ENCODE measurements around the gene STXBP5.

STXBP5 gene

GRCh38 chr6:147178355-147178754 lies 25.9 kb upstream of the STXBP5 start:
- DNase-seq (ENCODE audit: low read depth) = no peak

- no peak for DNase-seq (ENCODE audit: low read depth)
Measured at GRCh38 chr6:147179809-147180208, 24.4 kb upstream of the STXBP5 start.

GRCh38 chr6:147180926-147181325 lies 23.3 kb upstream of the STXBP5 start:
- no peak for DNase-seq (ENCODE audit: low read depth)

GRCh38 chr6:147184379-147184778 lies 19.8 kb upstream of the STXBP5 start:
- no peak for DNase-seq (ENCODE audit: low read depth)

- no peak for DNase-seq (ENCODE audit: low read depth)
Measured at GRCh38 chr6:147185216-147185615, 19.0 kb upstream of the STXBP5 start.

- DNase-seq (ENCODE audit: low read depth) = no peak
Measured at GRCh38 chr6:147190556-147190955, 13.7 kb upstream of the STXBP5 start.

- DNase-seq (ENCODE audit: low read depth) = no peak
Measured at GRCh38 chr6:147192278-147192911, 11.8 kb upstream of the STXBP5 start.

GRCh38 chr6:147194652-147195411 lies 9.4 kb upstream of the STXBP5 start:
- DNase-seq (ENCODE audit: low read depth) = no peak

- no peak for DNase-seq (ENCODE audit: low read depth)
Measured at GRCh38 chr6:147195510-147195909, 8.7 kb upstream of the STXBP5 start.

GRCh38 chr6:147195987-147196386 lies 8.2 kb upstream of the STXBP5 start:
- DNase-seq (ENCODE audit: low read depth) = no peak

GRCh38 chr6:147200711-147201110 lies 3.5 kb upstream of the STXBP5 start:
- DNase-seq (ENCODE audit: low read depth) = no peak

GRCh38 chr6:147201885-147202515 lies 2.2 kb upstream of the STXBP5 start:
- DNase-seq (ENCODE audit: low read depth) = no peak

GRCh38 chr6:147202516-147203310 lies 1.5 kb upstream of the STXBP5 start:
- peak; percentile 59 for DNase-seq (ENCODE audit: low read depth)

- DNase-seq (ENCODE audit: low read depth) = peak; percentile 69
Measured at GRCh38 chr6:147203311-147204059, 732 bp upstream of the STXBP5 start.

GRCh38 chr6:147204843-147205311 lies 660 bp downstream of the STXBP5 start:
- no peak for DNase-seq (ENCODE audit: low read depth)

- DNase-seq (ENCODE audit: low read depth) = no peak
Measured at GRCh38 chr6:147205690-147206600, 1.7 kb downstream of the STXBP5 start.

GRCh38 chr6:147207351-147207750 lies 3.1 kb downstream of the STXBP5 start:
- DNase-seq (ENCODE audit: low read depth) = no peak

GRCh38 chr6:147207837-147208754 lies 3.9 kb downstream of the STXBP5 start:
- no peak for DNase-seq (ENCODE audit: low read depth)

GRCh38 chr6:147209762-147210449 lies 5.7 kb downstream of the STXBP5 start:
- DNase-seq (ENCODE audit: low read depth) = no peak

Data from activated T-cell treated with anti-CD3 and anti-CD28 coated beads for 48 hours (primary cell).